Activated CD4-positive, alpha-beta memory T cell treated with anti-CD3 and anti-CD28 coated beads, Interleukin-2, amount 10 ng/mL, durations not matched to agents 7 days and 5 days (primary cell): ENCODE measurements around the gene QKI. TPM values are rescaled to one million over a fixed set of nuclear protein-coding genes. Genes with fewer than 3 reads are reported as not detected.

ENCODE experiments used
- CTCF ChIA-PET: fragments of 350-600 bp; sonication (Branson Sonifier 250); formaldehyde crosslinking; loops from one replicate; lab custom pipeline; 2021; ENCODE audit warnings: antibody characterized with exemption, inconsistent platforms; lab: Charles Lee
- POLR2A ChIA-PET: fragments of 350-600 bp; sonication (Branson Sonifier 250); formaldehyde crosslinking; loops from one replicate; lab custom pipeline; 2021; ENCODE audit warnings: antibody characterized with exemption; lab: Charles Lee
- DNase-seq: peaks from one replicate; pipeline ENCODE4 v3.0.0-alpha.2; 2020
- H3K27ac Mint-ChIP-seq: one replicate; pipeline ENCODE4 v1.8.0; 2021; ENCODE audit warnings: mild to moderate bottlenecking, mixed read lengths
- H3K27me3 Mint-ChIP-seq: one replicate; pipeline ENCODE4 v1.8.0; 2021; ENCODE audit warnings: mixed read lengths
- H3K36me3 Mint-ChIP-seq: one replicate; pipeline ENCODE4 v1.8.0; 2021; ENCODE audit warnings: low read depth, mixed read lengths
- H3K4me1 Mint-ChIP-seq: one replicate; pipeline ENCODE4 v1.8.0; 2021; ENCODE audit warnings: mixed read lengths
- H3K4me3 Mint-ChIP-seq: one replicate; pipeline ENCODE4 v1.8.0; 2021; ENCODE audit warnings: mild to moderate bottlenecking, mixed read lengths
- H3K9me3 Mint-ChIP-seq: one replicate; pipeline ENCODE4 v1.8.0; 2021; ENCODE audit warnings: mixed read lengths
- total RNA-seq, 2 experiments: library from RNA; stranded (reverse); gene quantifications; one replicate each; pipeline ENCODE4 v1.2.3, GENCODE V29; 2021

The QKI gene
- total RNA-seq, 2 experiments from 2014 or later: 67.6 to 74.6 TPM

DNA sequence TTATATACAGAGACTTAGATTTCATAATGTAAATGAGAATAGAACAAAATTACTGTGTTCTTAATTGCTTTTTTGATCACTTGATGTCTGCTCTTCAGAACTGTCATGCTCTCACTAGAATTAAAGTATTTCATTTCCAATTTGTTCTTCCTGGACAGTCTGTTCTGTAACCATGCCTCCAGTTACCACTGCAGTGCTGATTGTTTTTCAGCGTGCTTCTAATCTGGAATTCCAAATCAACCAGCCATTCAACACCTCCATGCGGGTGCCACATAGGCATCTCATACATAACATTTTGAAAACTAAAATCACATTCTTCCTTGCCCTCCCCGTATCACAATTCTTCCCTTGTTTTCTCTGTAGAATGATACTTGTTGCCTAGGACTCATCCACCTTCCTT, 132.8 kb downstream of the QKI start:
- Mint-ChIP-seq H3K9me3 (no peaks in the 10 kb centered on the region), H3K36me3 (peaks cover 3% of the 10 kb centered on the region), H3K27ac (no peak overlapping the region), H3K4me1 (no peaks in the 10 kb centered on the region), H3K27me3 (no peaks in the 10 kb centered on the region), H3K4me3 (no peak overlapping the region)
- CTCF ChIA-PET: no interaction called here
- no peak for DNase-seq
- POLR2A ChIA-PET: no interaction called here

DNA sequence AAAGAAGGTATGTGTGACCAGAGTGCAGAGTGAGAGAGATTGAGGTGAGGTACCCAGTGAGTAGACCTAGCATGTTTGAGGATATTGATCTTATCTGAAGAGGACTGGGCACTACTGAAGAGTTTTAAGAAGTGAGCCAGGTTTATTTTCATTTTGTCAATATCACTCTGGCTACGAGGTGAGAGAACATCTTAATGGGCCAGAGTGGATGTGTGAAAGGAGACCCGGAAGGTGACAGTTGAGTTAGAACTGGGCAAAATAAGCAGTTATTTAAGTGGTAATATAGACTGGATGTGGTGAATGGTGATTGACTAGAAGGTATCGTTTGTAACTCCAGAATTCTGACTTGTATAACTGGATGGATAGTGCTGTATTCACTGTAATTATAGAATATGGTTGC, 134.1 kb downstream of the QKI start:
- ChIA-PET POLR2A (no interaction called here), CTCF (no interaction called here)
- H3K36me3 Mint-ChIP-seq: peaks cover 3% of the 10 kb centered on the region
- no peaks in the 10 kb centered on the region for H3K4me1 Mint-ChIP-seq
- no peak overlapping the region for H3K27ac Mint-ChIP-seq
- no peaks in the 10 kb centered on the region for H3K27me3 Mint-ChIP-seq
- H3K9me3 Mint-ChIP-seq: no peaks in the 10 kb centered on the region
- no peak for DNase-seq
- no peak overlapping the region for H3K4me3 Mint-ChIP-seq

DNA sequence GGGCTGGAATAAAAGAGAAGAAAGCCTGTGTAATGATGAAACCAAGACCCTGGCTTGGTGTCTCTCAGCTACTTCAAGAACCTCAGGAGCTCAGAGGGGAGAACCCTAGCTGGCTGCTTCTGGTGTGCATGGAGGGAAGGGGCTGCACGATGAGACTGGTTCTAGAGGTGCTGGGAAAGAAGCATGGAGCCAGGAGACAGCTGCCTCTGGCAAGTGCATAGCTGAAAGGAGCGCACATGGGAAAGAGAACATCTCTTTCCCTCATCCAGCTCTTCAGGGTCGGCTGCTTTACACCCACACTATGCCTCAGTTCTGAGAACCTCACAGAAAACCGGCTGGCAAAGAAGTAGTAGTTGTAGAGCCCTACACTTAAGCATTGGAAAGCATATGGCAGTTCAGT, 139.5 kb downstream of the QKI start:
- ChIA-PET POLR2A (no interaction called here), CTCF (interaction anchor here (0.8 to 2.5 kb wide), 7 partner anchors 13 to 383 kb away, joined by 3 to 17 read pairs (median 4); no protein-coding TSS in a partner anchor)
- Mint-ChIP-seq H3K4me3 (no peak overlapping the region), H3K36me3 (peaks cover 9% of the 10 kb centered on the region), H3K9me3 (no peaks in the 10 kb centered on the region), H3K4me1 (no peaks in the 10 kb centered on the region), H3K27me3 (no peaks in the 10 kb centered on the region), H3K27ac (no peak overlapping the region)
- no peak for DNase-seq

DNA sequence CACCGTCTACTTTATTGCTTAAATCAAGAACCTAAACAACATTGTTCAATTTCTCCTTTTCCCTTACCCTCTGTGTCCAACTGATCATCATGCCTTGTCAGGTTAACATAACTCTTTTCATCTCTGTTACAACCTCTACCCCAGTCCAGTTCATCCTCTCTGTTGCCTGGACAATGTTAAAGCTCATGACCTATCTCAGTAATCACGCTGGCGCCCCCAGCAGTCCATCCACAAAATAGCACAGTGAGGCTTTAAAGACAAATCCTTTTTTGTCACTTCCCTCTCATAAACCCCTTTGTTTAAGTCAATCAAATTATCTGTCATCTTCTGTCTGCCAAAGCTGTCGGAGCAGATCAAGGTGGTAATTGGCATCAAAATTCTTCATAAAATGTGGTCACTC, 140.1 kb downstream of the QKI start:
- peaks cover 9% of the 10 kb centered on the region for H3K36me3 Mint-ChIP-seq
- no peak overlapping the region for H3K4me3 Mint-ChIP-seq
- H3K27me3 Mint-ChIP-seq: no peaks in the 10 kb centered on the region
- H3K9me3 Mint-ChIP-seq: no peaks in the 10 kb centered on the region
- H3K27ac Mint-ChIP-seq: no peak overlapping the region
- H3K4me1 Mint-ChIP-seq: no peaks in the 10 kb centered on the region
- peak; percentile 66 for DNase-seq
- POLR2A ChIA-PET: no interaction called here
- CTCF ChIA-PET: interaction anchor here (0.7 to 2.5 kb wide), 8 partner anchors 12 to 383 kb away, joined by 3 to 17 read pairs (median 4); no protein-coding TSS in a partner anchor

DNA sequence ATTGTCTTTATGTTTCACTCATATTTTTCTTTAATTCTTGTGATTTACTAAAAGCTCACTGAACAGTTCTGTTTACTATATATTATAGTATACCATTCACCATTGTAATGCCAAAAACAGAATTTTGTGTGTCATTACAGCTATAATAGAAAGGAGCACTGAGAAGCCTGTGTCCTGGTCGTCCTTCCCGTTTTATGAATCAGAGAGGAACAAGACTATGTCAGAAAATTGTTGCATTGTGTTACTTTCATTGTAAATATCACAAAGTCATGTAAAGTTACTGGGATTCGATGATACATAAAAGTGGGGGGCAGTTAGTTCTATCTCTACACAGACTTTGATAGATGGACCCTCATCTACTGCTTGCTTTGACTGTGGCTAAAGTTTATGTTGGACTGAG, 145.1 kb downstream of the QKI start:
- no peaks in the 10 kb centered on the region for H3K4me1 Mint-ChIP-seq
- CTCF ChIA-PET: no interaction called here
- H3K36me3 Mint-ChIP-seq: peaks cover 16% of the 10 kb centered on the region
- DNase-seq: no peak
- no peak overlapping the region for H3K4me3 Mint-ChIP-seq
- POLR2A ChIA-PET: no interaction called here
- H3K9me3 Mint-ChIP-seq: no peaks in the 10 kb centered on the region
- no peak overlapping the region for H3K27ac Mint-ChIP-seq
- H3K27me3 Mint-ChIP-seq: no peaks in the 10 kb centered on the region

DNA sequence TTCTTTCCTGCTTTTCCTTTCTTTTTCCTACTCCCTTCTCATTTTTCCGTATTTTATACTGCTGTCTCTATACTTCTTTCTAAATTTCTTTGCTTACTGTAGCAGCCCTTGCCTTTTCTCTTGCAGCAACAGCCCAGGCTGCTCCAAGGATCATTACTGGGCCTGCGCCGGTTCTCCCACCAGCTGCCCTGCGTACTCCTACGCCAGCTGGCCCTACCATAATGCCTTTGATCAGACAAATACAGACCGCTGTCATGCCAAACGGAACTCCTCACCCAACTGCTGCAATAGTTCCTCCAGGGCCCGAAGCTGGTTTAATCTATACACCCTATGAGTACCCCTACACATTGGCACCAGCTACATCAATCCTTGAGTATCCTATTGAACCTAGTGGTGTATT, 148.8 kb downstream of the QKI start:
- Mint-ChIP-seq H3K27me3 (no peaks in the 10 kb centered on the region), H3K27ac (no peak overlapping the region), H3K4me1 (peaks cover 5% of the 10 kb centered on the region), H3K36me3 (peaks cover 18% of the 10 kb centered on the region), H3K9me3 (no peaks in the 10 kb centered on the region), H3K4me3 (no peak overlapping the region)
- ChIA-PET CTCF (no interaction called here), POLR2A (no interaction called here)
- DNase-seq: no peak

DNA sequence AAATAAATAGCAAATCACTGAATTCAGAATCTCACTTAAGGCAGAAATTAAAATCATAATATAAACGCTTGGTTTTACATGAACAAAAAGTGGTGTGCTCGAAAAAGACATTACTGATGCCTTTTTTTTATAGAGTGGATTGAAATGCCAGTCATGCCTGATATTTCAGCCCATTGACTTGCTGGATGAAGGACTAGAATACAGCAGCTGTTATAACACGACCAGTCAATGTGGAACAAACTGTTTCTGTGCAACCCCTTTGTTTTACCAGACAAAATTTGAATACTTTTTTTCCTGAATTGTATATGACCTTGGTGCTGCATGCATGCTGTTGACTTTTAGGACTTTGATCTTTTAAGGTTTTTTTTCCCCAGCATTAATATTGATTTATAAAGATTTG, 150.0 kb downstream of the QKI start:
- H3K27me3 Mint-ChIP-seq: no peaks in the 10 kb centered on the region
- POLR2A ChIA-PET: no interaction called here
- no peak for DNase-seq
- no peaks in the 10 kb centered on the region for H3K9me3 Mint-ChIP-seq
- H3K27ac Mint-ChIP-seq: no peak overlapping the region
- H3K36me3 Mint-ChIP-seq: peaks cover 15% of the 10 kb centered on the region
- H3K4me3 Mint-ChIP-seq: no peak overlapping the region
- CTCF ChIA-PET: no interaction called here
- H3K4me1 Mint-ChIP-seq: peaks cover 5% of the 10 kb centered on the region

DNA sequence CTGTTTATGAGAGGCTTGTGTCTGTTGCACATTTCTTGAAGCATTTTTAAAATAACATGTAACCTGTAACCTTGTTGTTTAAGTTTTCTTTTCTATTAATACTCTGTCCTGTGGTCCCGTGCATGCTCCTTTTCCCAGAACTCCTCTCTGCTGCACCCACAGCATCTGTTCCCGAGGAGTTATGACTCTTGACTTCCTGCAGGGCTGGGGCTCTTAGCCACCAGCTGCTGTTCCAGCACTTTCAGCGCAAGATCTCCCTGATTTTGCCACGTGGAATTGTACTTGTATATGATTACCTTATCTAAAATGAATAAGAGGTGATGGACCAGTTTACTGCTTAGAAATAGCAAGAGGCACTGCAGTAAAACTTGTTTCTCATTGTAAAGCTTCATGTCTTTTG, 150.6 kb downstream of the QKI start:
- POLR2A ChIA-PET: no interaction called here
- H3K4me3 Mint-ChIP-seq: no peak overlapping the region
- no peak for DNase-seq
- peaks cover 5% of the 10 kb centered on the region for H3K4me1 Mint-ChIP-seq
- H3K27ac Mint-ChIP-seq: no peak overlapping the region
- CTCF ChIA-PET: no interaction called here
- H3K27me3 Mint-ChIP-seq: no peaks in the 10 kb centered on the region
- peaks cover 15% of the 10 kb centered on the region for H3K36me3 Mint-ChIP-seq
- no peaks in the 10 kb centered on the region for H3K9me3 Mint-ChIP-seq

DNA sequence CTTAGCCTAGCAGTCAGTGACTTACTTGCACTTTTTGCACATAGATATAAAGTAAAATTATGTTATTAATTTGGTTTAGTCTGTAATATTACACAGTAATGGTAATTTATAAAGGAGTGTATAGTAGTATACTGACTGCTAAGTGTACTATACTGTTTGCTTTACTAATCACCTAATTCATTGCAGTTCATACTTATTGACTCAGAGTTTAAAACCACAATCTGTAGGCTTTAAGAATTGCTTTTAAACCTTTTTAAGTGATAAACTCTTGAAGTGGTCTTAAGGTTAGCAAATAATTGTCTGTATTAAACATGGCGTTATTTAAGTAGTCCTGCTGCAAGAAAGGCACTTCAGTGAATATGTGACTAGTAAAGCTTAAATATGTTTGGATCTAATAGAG, 151.5 kb downstream of the QKI start:
- Mint-ChIP-seq H3K36me3 (peaks cover 21% of the 10 kb centered on the region), H3K4me3 (no peak overlapping the region), H3K27ac (no peak overlapping the region), H3K9me3 (no peaks in the 10 kb centered on the region), H3K4me1 (peaks cover 5% of the 10 kb centered on the region), H3K27me3 (no peaks in the 10 kb centered on the region)
- DNase-seq: no peak
- ChIA-PET POLR2A (no interaction called here), CTCF (no interaction called here)

DNA sequence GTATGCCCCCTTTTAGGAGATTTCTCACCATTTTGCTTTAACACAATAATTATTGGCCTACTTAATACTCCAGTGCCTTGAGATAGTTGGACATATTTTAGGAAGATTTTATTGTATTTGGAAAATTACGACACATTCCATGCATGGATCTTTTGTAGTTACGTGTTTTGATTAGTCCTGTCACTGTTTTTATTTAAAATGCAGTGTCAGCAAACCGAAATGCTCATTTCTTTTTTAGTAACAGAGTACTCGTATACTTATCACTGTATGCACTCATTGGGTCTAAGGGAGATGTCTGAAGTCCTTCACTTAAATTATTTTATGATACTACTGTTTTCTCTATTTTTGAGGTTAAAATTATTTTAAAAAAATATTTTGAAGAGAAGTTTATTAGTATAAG, 153.8 kb downstream of the QKI start:
- no peaks in the 10 kb centered on the region for H3K9me3 Mint-ChIP-seq
- no peak overlapping the region for H3K4me3 Mint-ChIP-seq
- peaks cover 26% of the 10 kb centered on the region for H3K36me3 Mint-ChIP-seq
- no peak overlapping the region for H3K27ac Mint-ChIP-seq
- no peak for DNase-seq
- no peaks in the 10 kb centered on the region for H3K27me3 Mint-ChIP-seq
- peaks cover 7% of the 10 kb centered on the region for H3K4me1 Mint-ChIP-seq
- ChIA-PET CTCF (no interaction called here), POLR2A (no interaction called here)

DNA sequence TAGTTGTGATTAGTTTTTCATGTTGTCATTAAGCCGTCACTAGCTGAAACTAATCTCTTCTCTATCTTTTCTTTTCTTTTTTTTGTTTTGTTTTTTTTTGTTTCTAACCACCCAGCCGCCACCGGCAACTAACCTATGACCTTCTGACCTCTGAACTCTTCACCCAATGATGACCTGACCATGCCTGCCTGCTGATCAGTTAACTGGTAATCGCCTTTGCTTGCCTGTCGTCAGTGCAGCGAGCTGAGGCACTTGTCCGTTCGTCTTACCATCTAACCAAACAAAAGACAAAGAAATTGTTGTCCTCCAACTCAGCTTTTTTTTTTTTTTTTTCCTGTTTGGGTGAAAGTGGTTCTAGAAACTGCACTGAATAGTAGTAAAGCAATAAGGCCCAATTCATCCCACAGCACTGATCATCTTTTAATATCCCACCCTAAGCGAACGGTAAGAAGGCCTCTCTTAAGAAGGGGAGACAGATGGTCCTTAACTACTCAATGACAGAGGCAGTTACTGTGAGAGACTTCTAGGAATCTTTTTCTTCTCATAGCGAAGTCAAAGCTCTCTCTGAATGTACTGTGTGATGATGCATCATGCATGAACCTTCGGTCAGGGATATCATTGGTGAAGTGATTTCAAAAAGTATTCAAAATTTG, 156.2 kb downstream of the QKI start:
- ChIA-PET CTCF (no interaction called here), POLR2A (no interaction called here)
- no peak overlapping the region for H3K4me3 Mint-ChIP-seq
- H3K36me3 Mint-ChIP-seq: peaks cover 19% of the 10 kb centered on the region
- no peak overlapping the region for H3K27ac Mint-ChIP-seq
- H3K4me1 Mint-ChIP-seq: peaks cover 2% of the 10 kb centered on the region
- DNase-seq: no peak
- H3K9me3 Mint-ChIP-seq: no peaks in the 10 kb centered on the region
- no peaks in the 10 kb centered on the region for H3K27me3 Mint-ChIP-seq

DNA sequence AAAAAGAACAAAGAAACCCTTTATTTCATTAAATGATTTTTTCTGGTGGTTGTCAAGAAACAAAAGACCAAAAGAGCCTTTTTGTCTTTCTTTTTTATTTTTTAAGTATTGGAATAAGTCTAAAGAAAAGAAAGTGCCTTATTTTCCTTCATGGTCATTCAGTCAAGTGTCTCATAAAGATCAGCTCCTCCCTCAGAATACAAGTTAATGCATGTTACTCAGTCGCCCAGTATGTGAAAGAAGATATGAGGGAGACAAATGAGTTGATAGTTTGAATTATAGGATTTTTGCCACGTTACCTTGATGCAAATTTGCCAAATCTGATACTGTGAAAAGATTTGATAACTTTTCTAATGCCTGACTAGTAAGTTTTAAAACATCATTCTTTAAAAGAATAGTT, 157.2 kb downstream of the QKI start:
- Mint-ChIP-seq H3K4me1 (peaks cover 2% of the 10 kb centered on the region), H3K27ac (no peak overlapping the region), H3K36me3 (peaks cover 17% of the 10 kb centered on the region), H3K27me3 (no peaks in the 10 kb centered on the region), H3K9me3 (no peaks in the 10 kb centered on the region), H3K4me3 (no peak overlapping the region)
- ChIA-PET CTCF (interaction anchor here (0.9 kb wide), 1 partner anchor 274 kb away, joined by 3 read pairs; no protein-coding TSS in a partner anchor), POLR2A (no interaction called here)
- DNase-seq: no peak

DNA sequence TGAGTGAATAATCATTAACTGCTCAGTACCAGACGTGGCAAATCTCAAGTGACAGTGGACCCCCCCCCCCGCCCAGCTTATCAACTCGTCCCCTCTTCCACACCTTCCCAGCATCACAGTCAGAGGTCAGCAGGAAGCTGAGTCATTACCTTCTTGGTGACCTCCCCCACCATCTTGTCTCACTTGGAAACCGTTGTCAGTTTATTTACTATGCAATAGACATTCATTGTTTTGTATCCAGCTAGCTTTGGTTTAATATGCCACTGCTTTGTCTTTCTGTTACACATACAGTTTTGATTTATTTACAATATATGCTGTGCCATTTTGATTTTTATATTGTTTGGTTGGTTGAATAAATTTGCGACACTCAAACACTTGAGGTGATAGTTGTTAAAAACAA, 158.1 kb downstream of the QKI start:
- Mint-ChIP-seq H3K27me3 (no peaks in the 10 kb centered on the region), H3K36me3 (peaks cover 17% of the 10 kb centered on the region), H3K9me3 (no peaks in the 10 kb centered on the region), H3K4me1 (peaks cover 2% of the 10 kb centered on the region), H3K4me3 (no peak overlapping the region), H3K27ac (no peak overlapping the region)
- no peak for DNase-seq
- ChIA-PET POLR2A (no interaction called here), CTCF (interaction anchor here (0.9 kb wide), 1 partner anchor 275 kb away, joined by 3 read pairs; no protein-coding TSS in a partner anchor)

DNA sequence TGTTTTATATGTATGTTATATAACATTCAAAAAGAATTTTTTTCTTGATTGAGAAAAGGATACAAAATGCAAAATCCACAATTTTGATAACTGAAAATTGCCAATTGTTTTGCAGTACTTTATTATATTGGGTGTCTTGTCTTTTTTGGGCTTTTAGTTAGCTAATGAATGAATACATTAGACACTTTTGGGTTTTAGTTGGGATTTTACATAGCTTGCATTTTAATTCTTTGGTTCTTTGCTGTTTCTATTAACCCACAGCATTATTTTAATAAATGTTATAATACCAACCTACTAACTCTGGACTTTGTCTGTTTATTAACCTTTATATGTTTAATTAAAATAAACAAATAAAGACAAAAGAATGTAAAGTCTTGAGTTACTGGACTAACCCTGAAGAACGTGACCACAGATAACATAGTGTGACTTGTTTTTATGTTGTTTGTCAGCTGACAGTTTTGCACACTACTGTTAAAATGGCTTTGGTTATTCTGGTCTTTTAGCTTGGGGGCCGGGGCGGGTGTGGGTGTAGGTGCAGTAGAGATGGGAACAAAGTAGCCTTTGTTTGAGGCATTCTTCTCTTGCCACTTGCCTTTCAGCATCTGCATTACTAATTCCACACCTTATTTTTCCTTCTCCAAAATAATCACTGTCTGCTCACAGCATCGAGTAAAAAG, 159.1 kb downstream of the QKI start:
- no peaks in the 10 kb centered on the region for H3K9me3 Mint-ChIP-seq
- peaks cover 15% of the 10 kb centered on the region for H3K36me3 Mint-ChIP-seq
- no peak overlapping the region for H3K4me3 Mint-ChIP-seq
- H3K27ac Mint-ChIP-seq: no peak overlapping the region
- CTCF ChIA-PET: interaction anchor here (0.7 kb wide), 1 partner anchor 14 kb away, joined by 3 read pairs; no protein-coding TSS in a partner anchor
- peaks cover 2% of the 10 kb centered on the region for H3K4me1 Mint-ChIP-seq
- no peak for DNase-seq
- no peaks in the 10 kb centered on the region for H3K27me3 Mint-ChIP-seq
- POLR2A ChIA-PET: no interaction called here
